ENCODE results near the gene HLA-E. TPM values are rescaled to one million over a fixed set of nuclear protein-coding genes. Genes with fewer than 3 reads are reported as not detected.
"Not testable (repeated sequence)": the region's sequence is repeated elsewhere in the genome, so short reads cannot be mapped to it uniquely, and the experiment has no call there.

HLA-E gene
- total RNA-seq, 2 donors from 2014 or later: 133 to 216 TPM

DNA sequence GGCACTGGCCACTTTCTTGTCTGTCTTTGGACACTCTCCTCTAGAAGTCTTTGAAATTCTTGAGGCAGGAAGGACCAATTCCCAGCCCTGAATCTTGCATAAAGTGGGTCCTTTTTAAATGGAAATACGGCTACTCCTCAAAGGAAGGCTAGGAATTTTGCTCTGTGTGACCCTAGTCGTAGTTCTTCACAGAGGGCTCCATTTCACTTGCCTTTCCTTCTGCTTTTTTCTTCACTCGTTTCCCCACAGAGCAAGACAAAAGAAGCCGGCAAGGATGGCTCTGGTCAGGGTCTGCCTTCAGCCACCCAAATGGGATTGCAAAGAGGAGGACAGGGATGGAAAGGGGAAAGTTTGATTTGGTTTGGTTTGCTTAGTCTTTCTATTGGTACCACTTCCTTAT, 25.8 kb downstream of the HLA-E start:
- Histone ChIP-seq H3K4me3 (no peak overlapping the region), H3K4me1 (no peaks in the 10 kb centered on the region), H3K27me3 (no peaks in the 10 kb centered on the region), H3K27ac (peak overlapping the region in 2 of 4 donors; percentile 92 to 99), H3K36me3 (replicated peaks in 1 of 2; ENCODE audit: insufficient read depth in 1 of 2, low read depth in 2 of 2) (no peaks in the 10 kb centered on the region), H3K9me3 (no peaks in the 10 kb centered on the region)
- TF ChIP-seq, protein P1, sequence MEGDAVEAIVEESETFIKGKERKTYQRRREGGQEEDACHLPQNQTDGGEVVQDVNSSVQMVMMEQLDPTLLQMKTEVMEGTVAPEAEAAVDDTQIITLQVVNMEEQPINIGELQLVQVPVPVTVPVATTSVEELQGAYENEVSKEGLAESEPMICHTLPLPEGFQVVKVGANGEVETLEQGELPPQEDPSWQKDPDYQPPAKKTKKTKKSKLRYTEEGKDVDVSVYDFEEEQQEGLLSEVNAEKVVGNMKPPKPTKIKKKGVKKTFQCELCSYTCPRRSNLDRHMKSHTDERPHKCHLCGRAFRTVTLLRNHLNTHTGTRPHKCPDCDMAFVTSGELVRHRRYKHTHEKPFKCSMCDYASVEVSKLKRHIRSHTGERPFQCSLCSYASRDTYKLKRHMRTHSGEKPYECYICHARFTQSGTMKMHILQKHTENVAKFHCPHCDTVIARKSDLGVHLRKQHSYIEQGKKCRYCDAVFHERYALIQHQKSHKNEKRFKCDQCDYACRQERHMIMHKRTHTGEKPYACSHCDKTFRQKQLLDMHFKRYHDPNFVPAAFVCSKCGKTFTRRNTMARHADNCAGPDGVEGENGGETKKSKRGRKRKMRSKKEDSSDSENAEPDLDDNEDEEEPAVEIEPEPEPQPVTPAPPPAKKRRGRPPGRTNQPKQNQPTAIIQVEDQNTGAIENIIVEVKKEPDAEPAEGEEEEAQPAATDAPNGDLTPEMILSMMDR (IDR thresholded peaks at IDR 0.05): no peak
- no peak for TF ChIP-seq POLR2A (IDR thresholded peaks at IDR 0.05)
- ATAC-seq (no peak), DNase-seq (no peak)
- 34 to 56% methylated on average over 4 of the region's 4 CpGs for WGBS, 2 donors
- intact Hi-C loops (cut with DNase I): no loop called here

DNA sequence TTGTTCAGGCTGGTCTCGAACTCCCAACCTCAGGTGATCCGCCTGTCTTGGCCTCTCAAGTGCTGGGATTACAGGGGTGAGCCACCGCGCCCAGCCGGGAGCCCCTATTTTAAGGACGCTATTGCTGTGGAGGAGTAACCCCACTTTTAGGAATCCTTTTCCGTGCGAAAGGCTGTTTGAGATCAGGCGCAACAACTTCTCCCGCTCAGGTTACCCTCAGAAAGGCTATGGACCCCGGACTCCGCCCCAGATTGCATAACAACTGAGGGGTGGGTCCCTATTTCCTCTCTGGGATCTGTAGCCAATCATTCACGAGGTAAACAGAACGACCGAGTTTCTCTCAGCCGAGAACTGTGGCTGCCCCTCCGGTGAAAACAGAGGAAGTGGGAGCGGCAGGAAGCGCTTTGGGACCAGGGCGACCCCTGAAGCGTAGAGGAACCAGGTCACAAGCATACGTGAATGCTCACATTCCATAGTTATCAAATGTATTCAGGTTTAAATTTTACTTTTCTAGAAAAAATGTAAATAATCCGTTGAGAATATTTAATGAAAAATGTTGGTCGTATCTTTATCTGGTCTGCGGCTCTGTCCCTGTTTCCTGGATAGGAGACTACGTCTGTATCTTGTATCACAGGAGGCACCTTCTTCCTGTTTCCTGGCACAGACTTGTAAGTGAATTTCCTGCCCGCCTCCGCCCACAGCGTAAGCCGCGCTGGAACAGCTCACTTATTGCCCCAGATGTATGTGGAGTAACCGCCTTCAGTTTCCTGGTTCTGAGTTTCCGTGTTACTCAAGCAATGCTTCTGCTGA, 26.8 kb downstream of the HLA-E start:
- Histone ChIP-seq H3K4me3 (peak overlapping the region; percentile 11 to 25), H3K4me1 (no peaks in the 10 kb centered on the region), H3K27ac (peak overlapping the region; percentile 88 to 99 (median 90)), H3K27me3 (no peaks in the 10 kb centered on the region), H3K36me3 (replicated peaks in 1 of 2; ENCODE audit: insufficient read depth in 1 of 2, low read depth in 2 of 2) (no peaks in the 10 kb centered on the region), H3K9me3 (no peaks in the 10 kb centered on the region)
- peak; percentile 97 for ATAC-seq
- WGBS, 2 donors: 2 to 3% methylated on average over 33 of the region's 33 CpGs
- TF ChIP-seq POLR2A (IDR thresholded peaks at IDR 0.05): peak; percentile 41 to 93 (median 89)
- TF ChIP-seq, protein P1 (IDR thresholded peaks at IDR 0.05): no peak
- intact Hi-C loops (cut with DNase I): no loop called here
- DNase-seq: peak; percentile 87 to 95 (median 90)

DNA sequence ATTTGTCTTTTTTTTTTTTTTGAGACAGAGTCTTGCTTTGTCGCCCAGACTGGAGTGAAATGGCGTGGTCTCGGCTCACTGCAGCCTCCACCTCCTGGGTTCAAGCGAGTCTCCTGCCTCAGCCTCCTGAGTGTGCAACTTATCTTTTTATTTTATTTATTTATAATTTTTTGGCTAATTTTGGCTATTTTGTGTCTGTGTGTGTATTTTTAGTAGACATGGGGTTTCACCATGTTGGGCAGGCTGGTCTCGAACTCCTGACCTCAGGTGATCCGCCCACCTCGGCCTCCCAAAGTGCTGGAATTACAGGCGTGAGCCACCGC, 27.4 kb downstream of the HLA-E start:
- peak overlapping the region in 3 of 4 donors; percentile 89 to 99 (median 92) for H3K27ac ChIP-seq
- H3K36me3 ChIP-seq (replicated peaks in 1 of 2; ENCODE audit: insufficient read depth in 1 of 2, low read depth in 2 of 2): not testable (repeated sequence)
- 57 to 73% methylated on average over 9 of the region's 9 CpGs for WGBS, 2 donors

DNA sequence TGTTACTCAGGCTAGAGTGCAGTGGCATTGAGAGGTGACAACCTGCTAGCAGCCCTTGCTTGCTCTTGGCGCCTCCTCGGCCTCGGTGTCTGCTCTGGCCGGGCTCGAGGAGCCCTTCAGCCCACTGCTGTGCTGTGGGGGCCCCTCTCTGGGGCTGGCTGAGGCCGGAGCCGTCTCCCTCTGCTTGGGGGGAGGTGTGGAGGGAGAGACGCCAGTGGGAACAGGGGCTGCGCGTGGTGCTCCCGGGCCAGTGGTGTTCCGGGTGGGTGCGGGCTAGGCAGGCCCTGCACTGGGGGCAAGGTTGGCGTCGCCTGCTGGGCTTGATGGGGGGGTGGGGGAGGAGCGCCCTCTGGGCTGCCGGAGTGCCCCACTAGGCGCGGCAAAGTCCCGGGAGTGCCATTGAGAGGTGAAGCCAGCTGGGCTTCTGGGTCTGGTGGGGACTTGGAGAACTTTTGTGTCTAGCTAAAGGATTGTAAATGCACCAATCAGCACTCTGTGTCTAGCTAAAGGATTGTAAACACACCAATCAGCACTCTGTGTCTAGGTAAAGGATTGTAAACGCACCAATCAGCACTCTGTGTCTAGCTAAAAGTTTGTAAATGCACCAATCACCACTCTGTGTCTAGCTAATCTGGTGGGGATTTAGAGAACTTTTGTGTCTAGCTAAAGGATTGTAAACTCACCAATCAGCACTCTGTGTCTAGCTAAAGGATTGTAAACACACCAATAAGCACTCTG, 28.6 kb downstream of the HLA-E start:
- H3K27ac ChIP-seq; H3K9me3 ChIP-seq; intact Hi-C loops (cut with DNase I); H3K4me3 ChIP-seq; H3K27me3 ChIP-seq; H3K36me3 ChIP-seq (replicated peaks in 1 of 2; ENCODE audit: insufficient read depth in 1 of 2, low read depth in 2 of 2); ATAC-seq; H3K4me1 ChIP-seq; DNase-seq: not testable (repeated sequence)
- 92 to 96% methylated on average over 6 to 19 of the region's 21 CpGs for WGBS, 2 donors

More for the DNA sequence above, 27.4 kb downstream of the HLA-E start:
- H3K4me1 ChIP-seq; ATAC-seq; intact Hi-C loops (cut with DNase I); H3K27me3 ChIP-seq; H3K9me3 ChIP-seq; DNase-seq: not testable (repeated sequence)
- peak overlapping the region in 1 of 2 donors; percentile 25 for H3K4me3 ChIP-seq

DNA sequence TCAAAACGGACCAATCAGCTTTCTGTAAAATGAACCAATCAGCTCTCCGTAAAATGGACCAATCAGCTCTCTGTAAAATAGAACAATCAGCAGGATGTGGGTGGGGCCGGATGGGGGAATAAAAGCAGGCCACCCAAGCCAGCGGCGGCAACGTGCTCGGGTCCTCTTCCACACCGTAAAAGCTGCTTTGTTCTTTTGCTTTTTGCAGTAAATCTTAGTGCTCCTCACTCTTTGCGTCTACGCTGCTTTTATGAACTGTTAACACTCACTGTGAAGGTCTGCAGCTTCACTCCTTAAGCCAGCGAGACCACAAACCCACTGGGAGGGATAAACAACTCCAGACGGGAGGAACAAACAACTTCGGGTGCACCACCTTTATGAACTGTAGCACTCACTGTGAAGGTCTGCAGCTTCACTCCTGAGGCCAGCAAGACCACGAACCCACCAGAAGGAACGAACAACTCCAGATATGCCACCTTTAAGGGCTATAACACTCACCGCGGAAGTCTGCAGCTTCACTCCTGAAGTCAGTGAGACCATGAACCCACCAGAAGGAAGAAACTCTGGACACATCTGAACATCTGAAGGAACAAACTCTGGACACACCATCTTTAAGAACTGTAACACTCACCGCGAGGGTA, 29.3 kb downstream of the HLA-E start:
- ATAC-seq; H3K27me3 ChIP-seq; DNase-seq; H3K9me3 ChIP-seq; H3K36me3 ChIP-seq (replicated peaks in 1 of 2; ENCODE audit: insufficient read depth in 1 of 2, low read depth in 2 of 2); H3K4me3 ChIP-seq; H3K4me1 ChIP-seq; H3K27ac ChIP-seq; intact Hi-C loops (cut with DNase I): not testable (repeated sequence)
- WGBS, 2 donors: 72 to 81% methylated on average over 18 to 19 of the region's 19 CpGs

DNA sequence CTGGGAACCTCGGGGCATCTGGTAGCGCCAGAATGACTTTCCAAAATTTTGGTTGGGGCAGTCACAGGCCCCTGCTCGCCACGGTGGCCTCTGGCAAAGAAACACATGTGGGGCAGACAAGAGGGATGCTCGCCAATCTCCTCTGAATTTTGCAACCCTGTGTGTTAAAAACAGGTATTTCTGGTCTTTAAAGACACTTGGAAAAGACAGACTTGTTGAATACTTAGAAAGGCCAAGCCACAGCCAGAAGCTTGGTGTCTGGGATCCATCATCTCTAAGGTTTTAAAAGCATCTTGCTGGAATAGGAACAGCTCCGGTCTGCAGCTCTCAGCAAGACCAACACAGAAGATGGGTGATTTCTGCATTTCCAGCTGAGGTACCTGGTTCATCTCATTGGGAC, 31.2 kb downstream of the HLA-E start:
- Histone ChIP-seq H3K27ac (no peak overlapping the region), H3K4me3 (no peak overlapping the region), H3K36me3 (replicated peaks in 1 of 2; ENCODE audit: insufficient read depth in 1 of 2, low read depth in 2 of 2) (no peaks in the 10 kb centered on the region), H3K4me1 (no peaks in the 10 kb centered on the region), H3K9me3 (no peaks in the 10 kb centered on the region), H3K27me3 (no peaks in the 10 kb centered on the region)
- DNase-seq: no peak
- TF ChIP-seq, protein P1 (IDR thresholded peaks at IDR 0.05): no peak
- TF ChIP-seq POLR2A (IDR thresholded peaks at IDR 0.05): no peak
- no peak for ATAC-seq
- WGBS, 2 donors: 82 to 96% methylated on average over 5 to 6 of the region's 6 CpGs
- intact Hi-C loops (cut with DNase I): no loop called here

DNA sequence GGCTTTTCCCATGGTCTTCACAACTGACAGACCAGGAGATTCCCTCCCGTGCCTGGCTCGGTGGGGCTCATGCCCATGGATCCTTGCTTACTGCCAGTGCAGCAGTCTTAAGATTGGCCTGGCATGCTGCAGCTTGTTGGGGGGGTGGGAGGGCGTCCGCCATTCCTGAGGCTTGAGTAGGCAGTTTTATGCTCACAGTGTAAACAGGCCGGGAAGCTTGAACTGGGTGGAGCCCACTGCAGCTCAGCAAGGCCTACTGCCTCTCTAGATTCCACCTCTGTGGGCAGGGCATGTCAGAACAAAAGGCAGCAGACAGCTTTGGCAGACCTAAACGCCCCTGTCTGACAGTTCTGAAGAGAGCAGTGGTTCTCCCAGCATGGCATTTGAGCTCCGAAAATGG, 31.8 kb downstream of the HLA-E start:
- H3K27me3 ChIP-seq; H3K4me3 ChIP-seq; H3K9me3 ChIP-seq; H3K4me1 ChIP-seq; intact Hi-C loops (cut with DNase I); H3K36me3 ChIP-seq (replicated peaks in 1 of 2; ENCODE audit: insufficient read depth in 1 of 2, low read depth in 2 of 2); DNase-seq; ATAC-seq; H3K27ac ChIP-seq: not testable (repeated sequence)
- WGBS, 2 donors: 81% methylated on average over 7 of the region's 7 CpGs; no CpG with 5 or more reads in 1 of the 2 donors

DNA sequence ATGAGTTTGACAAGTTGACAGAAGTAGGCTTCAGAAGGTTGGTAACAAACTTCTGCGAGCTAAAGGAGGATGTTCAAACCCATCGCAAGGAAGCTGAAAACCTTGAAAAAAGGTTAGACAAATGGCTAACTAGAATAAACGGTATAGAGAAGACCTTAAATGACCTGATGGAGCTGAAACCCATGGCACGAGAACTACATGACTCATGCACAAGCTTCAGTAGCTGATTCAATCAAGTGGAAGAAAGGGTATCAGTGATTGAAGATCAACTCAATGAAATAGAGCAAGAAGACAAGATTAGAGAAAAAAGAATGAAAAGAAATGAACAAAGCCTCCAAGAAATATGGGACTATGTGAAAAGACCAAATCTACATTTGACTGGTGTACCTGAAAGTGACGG, 32.6 kb downstream of the HLA-E start:
- intact Hi-C loops (cut with DNase I); ATAC-seq; H3K4me1 ChIP-seq; H3K27ac ChIP-seq; H3K4me3 ChIP-seq; DNase-seq; H3K27me3 ChIP-seq; H3K9me3 ChIP-seq; H3K36me3 ChIP-seq (replicated peaks in 1 of 2; ENCODE audit: insufficient read depth in 1 of 2, low read depth in 2 of 2): not testable (repeated sequence)
- 80 to 89% methylated on average over 5 of the region's 5 CpGs for WGBS, 2 donors
